B cell (primary cell): Measurements from ENCODE around the gene PERCC1. TPM values are rescaled to one million over a fixed set of nuclear protein-coding genes. Genes with fewer than 3 reads are reported as not detected.

Experiments
- ATAC-seq: fragments of 200-7000 bp; cut with Tn5 transposase; one replicate; pipeline ENCODE4 v1.10.0; 2021; ENCODE audit warnings: low read depth, mild to moderate bottlenecking, moderate number of reproducible peaks, moderate library complexity
- CTCF ChIA-PET: fragments of 350-600 bp; sonication (Branson Sonifier 250); formaldehyde crosslinking; loops from one replicate; lab custom pipeline; 2021; ENCODE audit warnings: antibody characterized with exemption, inconsistent platforms; lab: Charles Lee
- POLR2A ChIA-PET: fragments of 350-600 bp; sonication (Branson Sonifier 250); formaldehyde crosslinking; loops from one replicate; lab custom pipeline; 2021; ENCODE audit warnings: antibody characterized with exemption; lab: Charles Lee
- DNase-seq: peaks from one replicate; pipeline ENCODE4 v3.0.0; 2013
- H2AFZ ChIP-seq: 2 replicates; pipeline ENCODE4 v1.6.1; 2012; ENCODE audit warnings: mild to moderate bottlenecking, low read depth, low read length; ENCODE audit not compliant: insufficient read depth, poor library complexity, severe bottlenecking
- H3K27ac ChIP-seq, 2 donors: 1 replicate in 1 of 2; 2 replicates in 1 of 2; pipeline ENCODE4 v1.5.1; 2012 to 2013; ENCODE audit warnings: low read length in 2 of 2, mild to moderate bottlenecking in 2 of 2, moderate library complexity in 1 of 2
- H3K27me3 ChIP-seq, 4 experiments: fragments of 200-600 bp in 1 of 4; sonication (generic) in 1 of 4; replicated peaks in 1 of 4; 1 replicate in 2 of 4; 2 replicates in 2 of 4; pipeline versions ENCODE4 v1.6.1 to v1.7.0; 2013 to 2016; ENCODE audit warnings: low read length in 3 of 4, mild to moderate bottlenecking in 2 of 4, mixed read lengths in 1 of 4, moderate library complexity in 1 of 4; ENCODE audit not compliant: insufficient read depth in 4 of 4, control insufficient read depth in 3 of 4; ENCODE audit errors: control extremely low read depth in 1 of 4
- H3K36me3 ChIP-seq, 2 experiments: replicated peaks in 1 of 2; 1 replicate in 1 of 2; 2 replicates in 1 of 2; pipeline versions ENCODE4 v1.6.1 to v1.7.1; 2013; ENCODE audit warnings: low read length in 1 of 2; ENCODE audit not compliant: insufficient read depth in 2 of 2, control insufficient read depth in 1 of 2; ENCODE audit errors: control extremely low read depth in 1 of 2, extremely low read depth in 1 of 2
- H3K4me1 ChIP-seq, 2 donors: fragments of 200-600 bp in 1 of 2; sonication (generic) in 1 of 2; 1 replicate in 1 of 2; 2 replicates in 1 of 2; pipeline versions ENCODE4 v1.5.1 to v1.6.1; 2013 to 2017; ENCODE audit warnings: low read length in 2 of 2; ENCODE audit not compliant: control insufficient read depth in 2 of 2, insufficient read depth in 2 of 2
- H3K4me2 ChIP-seq: replicated peaks from 2 replicates; pipeline ENCODE3; 2012; ENCODE audit warnings: mild to moderate bottlenecking, low read depth, low read length; ENCODE audit not compliant: poor library complexity, severe bottlenecking
- H3K4me3 ChIP-seq, 5 experiments: fragments of 200-600 bp in 1 of 5; sonication (generic) in 1 of 5; 1 replicate in 3 of 5; 2 replicates in 2 of 5; pipeline versions ENCODE4 v1.5.1 to v1.7.0; 2011 to 2016; ENCODE audit warnings: low read length in 4 of 5, mild to moderate bottlenecking in 4 of 5, low read depth in 2 of 5, control low read depth in 1 of 5, moderate library complexity in 1 of 5; ENCODE audit not compliant: insufficient read depth in 1 of 5; ENCODE audit errors: control extremely low read depth in 1 of 5, extremely low read depth in 1 of 5
- H3K79me2 ChIP-seq: fragments of 200-600 bp; sonication (generic); one replicate; pipeline ENCODE4 v1.6.0; 2016; ENCODE audit warnings: low read length; ENCODE audit not compliant: control insufficient read depth, insufficient read depth
- H3K9ac ChIP-seq: fragments of 200-600 bp; sonication (generic); 2 replicates; pipeline ENCODE4 v1.6.1; 2017; ENCODE audit warnings: mild to moderate bottlenecking, low read length, moderate library complexity
- H3K9me3 ChIP-seq, 3 donors: one replicate each; pipeline versions ENCODE4 v1.6.1 to v1.7.1; 2013; ENCODE audit warnings: low read length in 2 of 3; ENCODE audit not compliant: control insufficient read depth in 2 of 3, insufficient read depth in 1 of 3; ENCODE audit errors: control extremely low read depth in 1 of 3
- H4K20me1 ChIP-seq: 2 replicates; pipeline ENCODE4 v1.6.0; 2012; ENCODE audit warnings: mild to moderate bottlenecking, low read length; ENCODE audit not compliant: insufficient read depth, control insufficient read depth, poor library complexity, severe bottlenecking
- H3K27ac Mint-ChIP-seq: one replicate; pipeline ENCODE4 v1.8.0; 2021; ENCODE audit warnings: mixed read lengths
- H3K27me3 Mint-ChIP-seq: one replicate; pipeline ENCODE4 v1.8.0; 2021; ENCODE audit warnings: mixed read lengths
- H3K4me1 Mint-ChIP-seq: one replicate; pipeline ENCODE4 v1.8.0; 2021; ENCODE audit warnings: mixed read lengths
- H3K4me3 Mint-ChIP-seq: one replicate; pipeline ENCODE4 v1.8.0; 2021; ENCODE audit warnings: mixed read lengths
- H3K9me3 Mint-ChIP-seq: one replicate; pipeline ENCODE4 v1.8.0; 2022; ENCODE audit warnings: mixed read lengths; ENCODE audit not compliant: insufficient read depth
- EZH2 ChIP-seq: IDR thresholded peaks from 2 replicates; pipeline ENCODE4 v1.6.1; 2012; ENCODE audit warnings: borderline replicate concordance, low read depth, mild to moderate bottlenecking, moderate library complexity, low read length; ENCODE audit not compliant: insufficient read depth, poor library complexity, severe bottlenecking
- WGBS: methylation state at CpG from one replicate; pipeline ENCODE4 v1.1.5; 2013; ENCODE audit warnings: missing lambda C conversion rate; ENCODE audit not compliant: insufficient coverage; 5-methylcytosine and 5-hydroxymethylcytosine counted together
- intact Hi-C: fragments of 100-400 bp; cut with micrococcal nuclease; formaldehyde crosslinking; loops from one replicate; pipeline ENCODE4 v1.10.0; 2022
- polyA minus RNA-seq: library from RNA; depleted of rRNA, polyadenylated mRNA; stranded (reverse); fragments of >200 nt; gene quantifications from 2 replicates; pipeline ENCODE4 v1.2.3, GENCODE V29; 2012
- polyA plus RNA-seq: library from polyadenylated mRNA; depleted of rRNA; stranded (reverse); fragments of >200 nt; gene quantifications from 2 replicates; pipeline ENCODE4 v1.2.3, GENCODE V29; 2012
- total RNA-seq, 2 donors: library from RNA; stranded (reverse); fragments of 120-200 nt in 1 of 2; gene quantifications; 1 replicate in 1 of 2; 2 replicates in 1 of 2; pipeline versions ENCODE4 v1.2.3 to v1.2.4, GENCODE V29; 2013 to 2022
- TF ChIP-seq, protein P1 (sequence below): fragments of 200-600 bp; IDR thresholded peaks from one replicate; pipeline ENCODE4 v1.8.0; 2022; ENCODE audit warnings: antibody characterized with exemption, mild to moderate bottlenecking

The PERCC1 gene
- total RNA-seq (0.34 and 0.64 TPM in 2 replicates), polyA plus RNA-seq (0.46 and 0.84 TPM in 2 replicates), polyA minus RNA-seq (0.77 and 1.6 TPM in 2 replicates)
- total RNA-seq (2013): 0.07 TPM

DNA sequence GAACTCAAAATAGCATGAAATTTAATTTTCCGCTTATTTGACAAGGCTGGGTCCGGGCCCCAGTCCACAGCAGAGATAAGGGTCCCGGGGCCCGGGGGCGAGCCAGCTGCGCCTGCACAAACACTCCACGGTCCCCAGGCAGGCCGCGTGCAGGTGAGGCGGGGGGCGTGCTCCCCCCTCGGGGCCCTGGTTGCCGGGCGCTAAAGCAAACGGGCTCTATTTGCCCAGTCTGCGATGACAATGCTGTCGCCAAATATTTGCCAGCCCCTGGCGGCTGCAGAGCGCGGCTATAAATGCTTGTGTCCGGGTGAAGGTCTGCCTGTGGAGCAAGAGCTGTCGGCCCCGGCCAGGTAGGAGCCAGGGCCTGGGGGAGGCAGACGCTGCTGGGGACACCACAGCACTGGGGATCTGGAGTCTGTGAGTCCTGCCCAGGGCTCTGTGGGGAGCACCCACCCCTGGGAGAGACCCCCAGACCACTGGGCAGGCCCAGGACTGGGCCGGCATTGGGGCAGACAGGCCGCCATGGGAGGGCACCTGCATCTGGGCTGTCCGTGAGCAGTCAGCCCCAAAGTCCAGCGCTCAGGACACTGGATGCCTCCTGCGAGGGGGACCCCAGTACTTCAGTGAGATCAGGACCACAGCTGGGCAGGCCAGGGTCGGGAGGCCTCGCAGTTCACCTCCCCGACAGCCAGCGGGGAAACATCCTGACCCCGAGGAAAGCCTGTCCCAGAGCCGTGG lies at the start of gene PERCC1:
TSS of gene PERCC1 (plus strand) at position 320 of the 738 bp plus-strand sequence. CDS start 1,516 bp downstream, outside the sequence.
- peak within 1 kb of the TSS; percentile 49 for H3K4me3 Mint-ChIP-seq
- ChIA-PET CTCF (no interaction called here), POLR2A (no interaction called here)
- no peaks in the 10 kb centered on the region for H3K27me3 ChIP-seq
- WGBS: 64% methylated on average over 35 of the region's 35 CpGs
- H3K4me1 Mint-ChIP-seq: peaks cover 5% of the 10 kb centered on the region
- no peak within 1 kb of the TSS for H2AFZ ChIP-seq
- ATAC-seq (no peak), DNase-seq (no peak)
- peaks cover 19 to 42% of the 10 kb centered on the region in 2 donors for H3K4me1 ChIP-seq
- H3K27me3 Mint-ChIP-seq: no peaks in the 10 kb centered on the region
- no peaks in the 10 kb centered on the region for H3K9me3 ChIP-seq
- no peak within 1 kb of the TSS for H3K9ac ChIP-seq
- H4K20me1 ChIP-seq: no peaks in the 10 kb centered on the region
- H3K36me3 ChIP-seq: no peaks in the 10 kb centered on the region
- intact Hi-C loops: no loop called here
- no peaks in the 10 kb centered on the region for H3K79me2 ChIP-seq
- peak within 1 kb of the TSS; percentile 65 for H3K27ac Mint-ChIP-seq
- no peak within 1 kb of the TSS for H3K4me3 ChIP-seq
- H3K9me3 Mint-ChIP-seq: no peaks in the 10 kb centered on the region
- peak within 1 kb of the TSS; percentile 70 for H3K4me2 ChIP-seq
- TF ChIP-seq, protein P1, sequence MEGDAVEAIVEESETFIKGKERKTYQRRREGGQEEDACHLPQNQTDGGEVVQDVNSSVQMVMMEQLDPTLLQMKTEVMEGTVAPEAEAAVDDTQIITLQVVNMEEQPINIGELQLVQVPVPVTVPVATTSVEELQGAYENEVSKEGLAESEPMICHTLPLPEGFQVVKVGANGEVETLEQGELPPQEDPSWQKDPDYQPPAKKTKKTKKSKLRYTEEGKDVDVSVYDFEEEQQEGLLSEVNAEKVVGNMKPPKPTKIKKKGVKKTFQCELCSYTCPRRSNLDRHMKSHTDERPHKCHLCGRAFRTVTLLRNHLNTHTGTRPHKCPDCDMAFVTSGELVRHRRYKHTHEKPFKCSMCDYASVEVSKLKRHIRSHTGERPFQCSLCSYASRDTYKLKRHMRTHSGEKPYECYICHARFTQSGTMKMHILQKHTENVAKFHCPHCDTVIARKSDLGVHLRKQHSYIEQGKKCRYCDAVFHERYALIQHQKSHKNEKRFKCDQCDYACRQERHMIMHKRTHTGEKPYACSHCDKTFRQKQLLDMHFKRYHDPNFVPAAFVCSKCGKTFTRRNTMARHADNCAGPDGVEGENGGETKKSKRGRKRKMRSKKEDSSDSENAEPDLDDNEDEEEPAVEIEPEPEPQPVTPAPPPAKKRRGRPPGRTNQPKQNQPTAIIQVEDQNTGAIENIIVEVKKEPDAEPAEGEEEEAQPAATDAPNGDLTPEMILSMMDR: no peak
- no peak for TF ChIP-seq EZH2
- no peak within 1 kb of the TSS for H3K27ac ChIP-seq
